HG02759 (cell line): ENCODE data around the gene PPARG.
"Not testable (repeated sequence)": the region's sequence is repeated elsewhere in the genome, so short reads cannot be mapped to it uniquely, and the experiment has no call there.

Source experiments
- ATAC-seq: cut with Tn5 transposase; IDR thresholded peaks from one replicate; pipeline ENCODE4 v1.9.1; 2021; ENCODE audit warnings: mild to moderate bottlenecking, moderate library complexity; ENCODE audit not compliant: unreplicated experiment

PPARG gene

DNA sequence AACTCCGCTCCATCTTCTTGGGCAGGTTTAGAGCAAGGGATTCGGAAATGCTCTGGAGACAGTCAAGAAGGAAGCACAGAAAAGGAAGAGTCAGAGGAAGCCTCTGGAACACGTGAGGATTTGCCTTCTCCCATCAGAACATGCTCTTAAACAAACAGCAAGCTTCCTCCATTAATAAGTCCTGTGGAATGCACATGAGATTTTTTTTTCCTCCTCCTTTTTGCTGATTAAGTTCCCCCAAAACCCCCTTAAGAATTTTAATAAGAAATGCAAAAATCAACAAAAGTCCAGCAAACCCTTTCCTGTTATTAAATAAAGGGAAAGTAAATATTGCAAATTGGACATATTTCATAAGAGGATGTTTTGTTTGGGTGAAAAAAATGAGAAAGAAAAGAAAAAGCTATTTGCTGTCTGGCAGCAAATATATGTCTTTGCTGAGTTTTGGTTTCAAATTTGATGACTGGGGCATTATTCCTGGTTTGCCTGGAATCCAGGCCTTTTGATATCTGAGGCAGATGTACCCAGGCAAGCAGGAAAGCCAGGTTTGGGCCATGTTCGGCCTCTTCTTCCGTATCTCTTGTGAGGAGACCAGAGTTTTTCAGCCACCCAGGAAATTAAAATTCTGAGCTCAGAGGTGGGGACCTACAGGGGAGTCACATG, 187.5 kb downstream of the PPARG start:
- no peak for ATAC-seq

DNA sequence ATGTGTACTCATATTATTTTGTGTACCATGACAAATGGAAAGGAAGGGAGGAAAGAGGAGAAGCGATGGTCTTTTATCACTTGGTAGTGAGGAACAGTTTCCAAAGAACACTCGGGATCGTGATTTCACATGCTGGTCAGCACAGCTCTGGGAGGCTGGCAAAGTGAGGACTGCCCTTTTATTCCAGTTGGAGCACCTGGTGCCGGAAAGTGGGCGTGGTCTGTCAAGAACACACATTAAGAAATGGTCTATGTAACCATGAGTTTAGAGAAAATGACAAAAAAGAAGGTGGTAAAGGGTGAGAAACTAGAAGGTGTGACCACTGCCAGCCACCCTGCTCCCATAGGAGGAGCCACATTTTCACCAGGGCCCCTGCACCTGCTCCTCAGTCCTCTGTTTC, 188.4 kb downstream of the PPARG start:
- no peak for ATAC-seq

DNA sequence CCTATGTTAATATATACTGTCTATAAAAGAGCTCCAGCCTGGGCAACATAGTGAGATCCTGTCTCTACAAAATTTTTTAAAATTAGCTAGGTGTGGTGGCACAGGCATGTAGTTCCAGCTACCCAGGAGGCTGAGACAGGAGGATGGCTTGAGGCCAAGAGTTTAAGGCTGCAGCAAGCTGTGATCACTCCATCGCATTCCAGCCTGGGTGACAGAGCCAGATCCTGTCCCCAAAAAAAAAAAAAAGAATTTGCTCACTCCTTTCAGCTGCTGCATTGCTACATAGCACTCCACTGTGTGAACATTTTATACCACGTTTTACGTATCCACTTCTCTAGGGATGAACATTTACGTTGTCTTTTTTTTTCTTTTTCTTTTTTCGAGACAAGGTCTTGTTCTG, 189.5 kb downstream of the PPARG start:
- no peak for ATAC-seq

DNA sequence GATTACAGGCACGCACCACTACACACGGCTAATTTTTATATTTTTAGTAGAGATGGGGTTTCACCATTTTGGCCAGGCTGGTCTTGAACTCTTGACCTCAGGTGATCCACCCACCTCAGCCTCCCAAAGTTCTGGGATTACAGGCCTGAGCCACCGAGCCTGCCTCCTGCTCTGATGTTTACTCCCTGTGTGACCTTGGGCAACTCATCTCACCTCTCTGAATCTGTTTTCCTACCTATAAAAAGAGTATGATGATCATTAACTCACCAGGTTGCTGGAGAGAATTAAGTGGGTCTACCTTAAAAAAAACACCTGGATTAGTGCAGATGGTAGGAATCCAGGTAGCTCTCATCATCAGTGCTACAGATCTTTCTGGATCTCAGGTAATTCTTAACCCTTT, 190.3 kb downstream of the PPARG start:
- not testable (repeated sequence) for ATAC-seq

DNA sequence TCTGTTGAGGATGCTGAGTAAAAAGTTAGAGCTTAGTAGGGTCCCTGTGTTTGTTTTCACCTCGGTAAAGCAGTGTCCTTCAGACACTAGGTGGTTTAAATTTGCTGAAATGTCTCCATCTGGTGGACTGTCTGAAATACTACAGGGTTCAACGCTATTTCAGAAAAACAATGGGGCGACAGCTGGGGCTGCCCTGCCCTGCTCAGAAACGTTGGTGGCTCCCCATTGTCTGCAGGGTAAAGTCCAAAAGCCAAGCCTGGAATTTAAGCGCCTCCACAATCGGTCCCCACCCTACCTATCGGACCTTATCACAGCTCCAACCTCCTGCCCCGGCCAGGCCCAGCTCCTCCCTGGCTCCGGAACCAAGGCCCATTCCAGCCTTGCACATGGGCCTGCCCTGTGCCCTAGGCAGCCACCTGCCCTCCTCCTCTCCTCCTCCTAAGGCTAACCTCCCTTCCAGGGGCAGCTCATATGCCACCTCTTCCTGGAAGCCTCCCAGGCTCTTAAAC, 191.1 kb downstream of the PPARG start:
- ATAC-seq = no peak

DNA sequence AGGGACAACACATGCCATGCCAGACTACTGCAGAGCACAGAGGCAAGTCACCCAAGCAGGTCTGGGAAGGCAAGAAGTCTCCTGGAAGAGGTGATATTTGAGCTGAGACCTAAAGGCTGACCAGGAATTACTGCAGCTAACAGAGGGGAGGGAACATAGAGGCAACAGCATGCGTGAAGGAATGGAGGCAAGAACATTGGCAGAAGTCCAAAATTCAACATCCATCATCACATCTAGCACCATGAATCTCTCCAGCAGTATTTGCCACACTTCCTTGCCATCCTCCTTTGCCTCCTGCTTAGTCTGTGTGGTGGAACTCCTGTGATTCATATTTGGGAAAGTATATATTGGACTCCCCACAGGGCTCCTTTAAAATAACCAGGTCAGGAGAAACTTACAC, 194.5 kb downstream of the PPARG start:
- no peak for ATAC-seq

DNA sequence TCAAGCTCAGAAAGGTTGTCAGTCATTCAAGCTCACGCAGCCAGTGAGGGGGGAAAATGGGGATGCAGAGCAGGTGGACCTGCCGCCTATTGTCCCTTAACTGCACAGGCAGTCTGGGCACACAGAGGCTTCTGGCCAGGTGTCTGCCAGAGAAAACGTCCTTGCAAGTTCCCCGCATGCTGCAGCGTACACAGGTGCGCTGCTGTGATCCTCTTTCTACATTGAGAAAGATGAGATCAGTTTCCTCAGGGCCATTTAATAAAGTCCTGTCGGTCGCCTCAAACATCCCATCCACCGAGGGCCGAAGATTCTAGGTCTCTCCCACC, 195.0 kb downstream of the PPARG start:
- ATAC-seq = no peak
